Ascending aorta (tissue), 2 donors: Measurements from ENCODE around the gene CFAP73. TPM values are rescaled to one million over a fixed set of nuclear protein-coding genes. Genes with fewer than 3 reads are reported as not detected.

ENCODE experiments used
- DNase-seq, 2 donors: peaks; one replicate each; pipeline ENCODE4 v3.0.0-alpha.2; 2019; ENCODE audit warnings: low spot score in 2 of 2
- H3K27ac ChIP-seq, 2 donors: fragments of 200-600 bp; sonication (generic); one replicate each; pipeline ENCODE4 v1.5.1; 2016 to 2017; ENCODE audit warnings: mild to moderate bottlenecking in 1 of 2
- H3K27me3 ChIP-seq: fragments of 200-600 bp; sonication (generic); one replicate; pipeline ENCODE4 v1.5.1; 2017
- H3K36me3 ChIP-seq, 2 donors: fragments of 200-600 bp; sonication (generic); one replicate each; pipeline ENCODE4 v1.5.1; 2016
- H3K4me1 ChIP-seq, 2 donors: fragments of 200-600 bp; sonication (generic); one replicate each; pipeline ENCODE4 v1.5.1; 2016 to 2017; ENCODE audit warnings: mild to moderate bottlenecking in 1 of 2
- H3K4me3 ChIP-seq, 2 donors: fragments of 200-600 bp; sonication (generic); one replicate each; pipeline ENCODE4 v1.5.1; 2016 to 2017; ENCODE audit warnings: mild to moderate bottlenecking in 1 of 2
- H3K9me3 ChIP-seq, 2 donors: fragments of 200-600 bp; sonication (generic); one replicate each; pipeline ENCODE4 v1.5.1; 2016
- intact Hi-C: fragments of 100-400 bp; cut with DNase I; formaldehyde crosslinking; loops from one replicate; pipeline ENCODE4 v1.15.1; 2023
- total RNA-seq: library from RNA; depleted of rRNA; stranded (reverse); fragments of >200 nt; gene quantifications from one replicate; pipeline ENCODE4 v1.1.0, GENCODE V29; 2016
- TF ChIP-seq, protein P1 (sequence below), 3 experiments: fragments of 200-600 bp in 2 of 3; fragments of 450-650 bp in 1 of 3; sonication (generic) in 2 of 3; IDR thresholded peaks; one replicate each; pipeline ENCODE4 v1.5.1; 2016 to 2019; ENCODE audit warnings: antibody characterized with exemption in 3 of 3, mild to moderate bottlenecking in 1 of 3, moderate library complexity in 1 of 3

The CFAP73 gene
- total RNA-seq, 1 donor from 2014 or later: not detected

DNA sequence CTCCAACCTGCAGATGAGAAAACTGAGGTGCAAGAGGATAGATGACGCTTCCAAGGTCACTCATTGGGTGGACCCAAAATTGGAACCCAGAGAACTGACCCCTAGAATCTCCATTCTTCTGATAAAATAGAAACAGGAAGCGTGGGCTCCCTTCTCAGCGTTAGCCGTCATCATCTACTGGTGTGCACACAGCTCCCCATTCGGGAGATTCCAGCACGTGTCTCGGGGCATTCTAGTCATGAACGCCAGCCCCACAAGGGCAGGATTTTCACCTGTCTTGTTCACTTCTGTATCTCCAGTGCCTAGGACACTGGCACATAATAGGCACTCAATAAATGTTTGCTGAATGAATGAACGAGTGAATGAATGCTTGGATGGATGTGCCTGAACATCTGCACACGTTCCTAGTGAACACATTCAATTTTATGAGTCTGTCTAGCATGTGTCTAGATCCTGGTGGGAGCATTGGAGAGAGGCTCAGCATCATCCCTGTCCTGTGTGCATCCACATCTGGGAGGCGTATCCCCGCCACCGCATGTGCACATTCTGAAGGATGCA lies 44.5 kb upstream of the CFAP73 start:
- TF ChIP-seq, protein P1, sequence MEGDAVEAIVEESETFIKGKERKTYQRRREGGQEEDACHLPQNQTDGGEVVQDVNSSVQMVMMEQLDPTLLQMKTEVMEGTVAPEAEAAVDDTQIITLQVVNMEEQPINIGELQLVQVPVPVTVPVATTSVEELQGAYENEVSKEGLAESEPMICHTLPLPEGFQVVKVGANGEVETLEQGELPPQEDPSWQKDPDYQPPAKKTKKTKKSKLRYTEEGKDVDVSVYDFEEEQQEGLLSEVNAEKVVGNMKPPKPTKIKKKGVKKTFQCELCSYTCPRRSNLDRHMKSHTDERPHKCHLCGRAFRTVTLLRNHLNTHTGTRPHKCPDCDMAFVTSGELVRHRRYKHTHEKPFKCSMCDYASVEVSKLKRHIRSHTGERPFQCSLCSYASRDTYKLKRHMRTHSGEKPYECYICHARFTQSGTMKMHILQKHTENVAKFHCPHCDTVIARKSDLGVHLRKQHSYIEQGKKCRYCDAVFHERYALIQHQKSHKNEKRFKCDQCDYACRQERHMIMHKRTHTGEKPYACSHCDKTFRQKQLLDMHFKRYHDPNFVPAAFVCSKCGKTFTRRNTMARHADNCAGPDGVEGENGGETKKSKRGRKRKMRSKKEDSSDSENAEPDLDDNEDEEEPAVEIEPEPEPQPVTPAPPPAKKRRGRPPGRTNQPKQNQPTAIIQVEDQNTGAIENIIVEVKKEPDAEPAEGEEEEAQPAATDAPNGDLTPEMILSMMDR (IDR thresholded peaks at IDR 0.05): no peak
- H3K27me3 ChIP-seq: peaks cover 5% of the 10 kb centered on the region
- H3K9me3 ChIP-seq: no peaks in the 10 kb centered on the region
- no peaks in the 10 kb centered on the region for H3K4me1 ChIP-seq
- H3K36me3 ChIP-seq: no peaks in the 10 kb centered on the region
- H3K27ac ChIP-seq: no peak overlapping the region
- intact Hi-C loops: no loop called here
- no peak for DNase-seq
- H3K4me3 ChIP-seq: no peak overlapping the region

GRCh38 chr12:113105606-113106271 lies 43.8 kb upstream of the CFAP73 start:
- Histone ChIP-seq H3K27ac (no peak overlapping the region), H3K9me3 (no peaks in the 10 kb centered on the region), H3K36me3 (no peaks in the 10 kb centered on the region), H3K27me3 (peaks cover 5% of the 10 kb centered on the region), H3K4me3 (no peak overlapping the region), H3K4me1 (no peaks in the 10 kb centered on the region)
- no peak for DNase-seq
- intact Hi-C loops: no loop called here
- TF ChIP-seq, protein P1 (IDR thresholded peaks at IDR 0.05): no peak

GRCh38 chr12:113106361-113106760 lies 43.2 kb upstream of the CFAP73 start:
- Histone ChIP-seq H3K27me3 (peaks cover 5% of the 10 kb centered on the region), H3K36me3 (no peaks in the 10 kb centered on the region), H3K4me1 (no peaks in the 10 kb centered on the region), H3K4me3 (no peak overlapping the region), H3K27ac (no peak overlapping the region), H3K9me3 (no peaks in the 10 kb centered on the region)
- intact Hi-C loops: no loop called here
- no peak for DNase-seq
- TF ChIP-seq, protein P1 (IDR thresholded peaks at IDR 0.05): no peak

DNA sequence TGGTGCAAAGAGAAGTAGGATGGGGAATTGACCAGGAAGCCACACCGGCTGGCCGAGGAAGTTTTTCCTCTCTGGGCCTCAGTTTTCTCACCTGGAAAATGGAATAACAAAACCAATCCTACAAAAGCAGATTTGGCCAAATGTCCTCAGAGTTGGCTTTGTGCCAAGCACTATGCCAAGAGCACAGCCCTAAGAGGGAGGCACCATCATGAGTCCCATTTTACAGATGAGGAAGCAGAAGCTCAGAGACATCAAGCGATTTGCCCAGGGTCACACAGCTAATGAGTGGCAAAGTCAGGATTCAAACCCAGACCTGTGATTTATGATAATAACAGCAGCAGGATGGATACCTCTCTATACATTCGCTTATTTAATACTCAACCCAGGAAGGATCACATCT lies 41.2 kb upstream of the CFAP73 start:
- H3K4me1 ChIP-seq: no peaks in the 10 kb centered on the region
- intact Hi-C loops: no loop called here
- H3K4me3 ChIP-seq: no peak overlapping the region
- H3K27ac ChIP-seq: no peak overlapping the region
- no peaks in the 10 kb centered on the region for H3K36me3 ChIP-seq
- peaks cover 3% of the 10 kb centered on the region for H3K27me3 ChIP-seq
- no peak for DNase-seq
- TF ChIP-seq, protein P1 (IDR thresholded peaks at IDR 0.05): no peak
- no peaks in the 10 kb centered on the region for H3K9me3 ChIP-seq

DNA sequence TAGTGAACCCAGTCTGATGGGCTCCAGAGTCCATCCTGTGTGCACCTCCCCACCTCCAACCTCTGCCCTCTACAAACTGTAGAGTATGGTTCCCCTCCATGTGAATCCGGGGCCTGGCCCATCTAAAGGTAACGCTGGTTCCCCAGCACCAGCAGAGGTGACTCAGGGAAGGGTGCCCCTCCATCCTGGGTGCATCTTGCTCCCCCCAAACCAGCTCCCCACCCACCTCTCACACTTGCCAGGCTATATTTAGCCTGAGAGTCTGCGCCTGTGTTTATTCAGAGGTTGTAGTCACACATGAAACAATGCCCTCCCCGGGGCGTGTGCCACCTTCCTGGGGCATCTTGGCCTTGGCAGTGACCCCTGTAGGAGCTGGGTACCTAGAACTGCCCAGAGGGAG lies 40.2 kb upstream of the CFAP73 start:
- no peak for DNase-seq

More for the DNA sequence above, 40.2 kb upstream of the CFAP73 start:
- Histone ChIP-seq H3K4me1 (no peaks in the 10 kb centered on the region), H3K27me3 (no peaks in the 10 kb centered on the region), H3K9me3 (no peaks in the 10 kb centered on the region), H3K27ac (no peak overlapping the region), H3K4me3 (no peak overlapping the region), H3K36me3 (no peaks in the 10 kb centered on the region)
- intact Hi-C loops: no loop called here
- TF ChIP-seq, protein P1 (IDR thresholded peaks at IDR 0.05): no peak
